Sigmoid colon (tissue), 7 donors: Measurements from ENCODE around the gene TMEM181. TPM values are rescaled to one million over a fixed set of nuclear protein-coding genes. Genes with fewer than 3 reads are reported as not detected.
A peak's percentile ranks its signal among the peaks of the same experiment; 100 is the strongest.
"Not testable (repeated sequence)": the region's sequence is repeated elsewhere in the genome, so short reads cannot be mapped to it uniquely, and the experiment has no call there.

Source experiments
- DNase-seq: peaks from one replicate; pipeline ENCODE4 v3.0.0-alpha.2; 2019
- H3K27ac ChIP-seq, 4 donors: fragments of 200-600 bp; sonication (generic); one replicate each; pipeline ENCODE4 v1.5.1; 2016 to 2019; ENCODE audit warnings: mild to moderate bottlenecking in 1 of 4
- H3K27me3 ChIP-seq, 3 donors: fragments of 200-600 bp; sonication (generic); one replicate each; pipeline ENCODE4 v1.5.1; 2019; ENCODE audit warnings: mild to moderate bottlenecking in 1 of 3
- H3K36me3 ChIP-seq, 4 donors: fragments of 200-600 bp; sonication (generic); one replicate each; pipeline ENCODE4 v1.5.1; 2016 to 2019
- H3K4me1 ChIP-seq, 4 donors: fragments of 200-600 bp; sonication (generic); one replicate each; pipeline ENCODE4 v1.5.1; 2017 to 2019
- H3K4me3 ChIP-seq, 4 donors: fragments of 200-600 bp; sonication (generic); one replicate each; pipeline ENCODE4 v1.5.1; 2017 to 2019; ENCODE audit warnings: mild to moderate bottlenecking in 2 of 4, moderate library complexity in 1 of 4
- H3K9me3 ChIP-seq, 4 donors: fragments of 200-600 bp in 3 of 4; sonication (generic) in 3 of 4; one replicate each; pipeline versions ENCODE4 v1.5.1 to v1.6.1; 2013 to 2019
- CTCF ChIP-seq, 4 experiments: fragments of 450-650 bp in 3 of 4; fragments of 200-600 bp in 1 of 4; IDR thresholded peaks; one replicate each; pipeline ENCODE4 v1.5.1; 2016 to 2019; ENCODE audit warnings: antibody characterized with exemption in 4 of 4, mild to moderate bottlenecking in 3 of 4, moderate library complexity in 2 of 4
- EP300 ChIP-seq, 4 donors: sonication (generic); formaldehyde crosslinking; IDR thresholded peaks; one replicate each; pipeline ENCODE4 v1.6.1; 2017; ENCODE audit warnings: antibody characterized with exemption in 4 of 4
- POLR2A ChIP-seq, 2 donors: fragments of 450-650 bp; IDR thresholded peaks; one replicate each; pipeline ENCODE4 v1.6.1; 2016; ENCODE audit warnings: antibody characterized with exemption in 2 of 2, mild to moderate bottlenecking in 2 of 2, moderate library complexity in 2 of 2
- POLR2AphosphoS5 ChIP-seq, 4 donors: sonication (generic); formaldehyde crosslinking; IDR thresholded peaks; one replicate each; pipeline ENCODE4 v1.6.1; 2017; ENCODE audit warnings: antibody characterized with exemption in 4 of 4
- whole genome bisulfite sequencing, 2 donors: extraction: QIAGEN DNeasy Blood & Tissue Kit; methylation state at CpG; one replicate each; pipeline ENCODE4 v1.1.7; 2013; 5-methylcytosine and 5-hydroxymethylcytosine counted together
- intact Hi-C: fragments of 100-400 bp; cut with DNase I; formaldehyde crosslinking; loops from one replicate; pipeline ENCODE4 v1.15.1; 2023
- polyA plus RNA-seq, 3 donors: library from polyadenylated mRNA; stranded (reverse); fragments of 200-250 nt; gene quantifications; one replicate each; pipeline ENCODE4 v1.2.3, GENCODE V29; 2013
- total RNA-seq, 4 donors: library from RNA; depleted of rRNA; stranded (reverse); fragments of >200 nt; gene quantifications; one replicate each; pipeline ENCODE4 v1.1.0, GENCODE V29; 2016
- donor health status: healthy with polysubstance abuse.
- donor health status: Bipolar disorder and iron deficiency.
- donor health status: healthy.

TMEM181 gene
- total and polyA plus RNA-seq, 7 donors: 4.6 to 24.7 (median 20.8) TPM

- DNase-seq: no peak
- H3K4me1 ChIP-seq: no peaks in the 10 kb centered on the region
- peaks cover 0 to 20% (median 9%) of the 10 kb centered on the region in 4 donors for H3K36me3 ChIP-seq
- no peak overlapping the region for H3K27ac ChIP-seq
- H3K4me3 ChIP-seq: no peak overlapping the region
- TF ChIP-seq POLR2A (IDR thresholded peaks at IDR 0.05): no peak
- TF ChIP-seq EP300 (IDR thresholded peaks at IDR 0.05): no peak
- TF ChIP-seq CTCF (IDR thresholded peaks at IDR 0.05): no peak
- TF ChIP-seq POLR2AphosphoS5 (IDR thresholded peaks at IDR 0.05): no peak
- intact Hi-C loops: no loop called here
- H3K9me3 ChIP-seq: no peaks in the 10 kb centered on the region
- WGBS, 2 donors: 94 to 95% methylated on average over 18 of the region's 18 CpGs
- H3K27me3 ChIP-seq: no peaks in the 10 kb centered on the region
Measured at GRCh38 chr6:158599635-158600034, 39.7 kb downstream of the TMEM181 start.

- no peaks in the 10 kb centered on the region for H3K4me1 ChIP-seq
- no peak overlapping the region for H3K27ac ChIP-seq
- no peak for DNase-seq
- H3K27me3 ChIP-seq: no peaks in the 10 kb centered on the region
- WGBS, 2 donors: 79 to 89% methylated on average over 15 of the region's 15 CpGs
- H3K4me3 ChIP-seq: no peak overlapping the region
- H3K9me3 ChIP-seq: no peaks in the 10 kb centered on the region
- H3K36me3 ChIP-seq: peaks cover 0 to 44% (median 5%) of the 10 kb centered on the region in 4 donors
- TF ChIP-seq POLR2AphosphoS5 (IDR thresholded peaks at IDR 0.05) (no peak), POLR2A (IDR thresholded peaks at IDR 0.05) (no peak), EP300 (IDR thresholded peaks at IDR 0.05) (no peak), CTCF (IDR thresholded peaks at IDR 0.05) (no peak)
- intact Hi-C loops: loop anchor here (2.0 kb wide), 1 partner anchor 385 kb away; no protein-coding TSS in a partner anchor
Measured at GRCh38 chr6:158603261-158604047, 43.6 kb downstream of the TMEM181 start.

- H3K27ac ChIP-seq: no peak overlapping the region
- WGBS, 2 donors: 89 to 97% methylated on average over 6 of the region's 6 CpGs
- H3K36me3 ChIP-seq: peaks cover 0 to 49% (median 10%) of the 10 kb centered on the region in 4 donors
- no peaks in the 10 kb centered on the region for H3K27me3 ChIP-seq
- no peak overlapping the region for H3K4me3 ChIP-seq
- intact Hi-C loops: loop anchor here (2.0 kb wide), 1 partner anchor 385 kb away; no protein-coding TSS in a partner anchor
- no peak for DNase-seq
- H3K4me1 ChIP-seq: no peaks in the 10 kb centered on the region
- no peaks in the 10 kb centered on the region for H3K9me3 ChIP-seq
- no peak for TF ChIP-seq POLR2A (IDR thresholded peaks at IDR 0.05)
- TF ChIP-seq EP300 (IDR thresholded peaks at IDR 0.05): no peak
- TF ChIP-seq CTCF (IDR thresholded peaks at IDR 0.05): no peak
- TF ChIP-seq POLR2AphosphoS5 (IDR thresholded peaks at IDR 0.05): no peak
Measured at GRCh38 chr6:158604048-158604406, 44.1 kb downstream of the TMEM181 start.

GRCh38 chr6:158605266-158605878 is 45.5 kb downstream of the TMEM181 start:
- WGBS, 2 donors: 41 to 49% methylated on average over 13 of the region's 13 CpGs
- no peak for DNase-seq
- H3K36me3 ChIP-seq: peaks cover 0 to 50% (median 18%) of the 10 kb centered on the region in 4 donors
- TF ChIP-seq CTCF (IDR thresholded peaks at IDR 0.05) (peak; percentile 26 to 74 (median 72)), EP300 (IDR thresholded peaks at IDR 0.05) (no peak), POLR2AphosphoS5 (IDR thresholded peaks at IDR 0.05) (no peak), POLR2A (IDR thresholded peaks at IDR 0.05) (no peak)
- no peaks in the 10 kb centered on the region for H3K9me3 ChIP-seq
- H3K27me3 ChIP-seq: no peaks in the 10 kb centered on the region
- H3K4me3 ChIP-seq: no peak overlapping the region
- H3K27ac ChIP-seq: no peak overlapping the region
- no peaks in the 10 kb centered on the region for H3K4me1 ChIP-seq
- intact Hi-C loops: loop anchor here (2.0 kb wide), 1 partner anchor 387 kb away; no protein-coding TSS in a partner anchor

- H3K36me3 ChIP-seq: peaks cover 0 to 57% (median 19%) of the 10 kb centered on the region in 4 donors
- DNase-seq, H3K27me3 ChIP-seq, H3K4me3 ChIP-seq, H3K9me3 ChIP-seq, H3K4me1 ChIP-seq, H3K27ac ChIP-seq, intact Hi-C loops: not testable (repeated sequence)
- 83 to 96% methylated on average over 15 of the region's 15 CpGs for WGBS, 2 donors
Measured at GRCh38 chr6:158606011-158606410, 46.1 kb downstream of the TMEM181 start.
